ENCODE results near the gene TANGO2.

Gene TANGO2

GRCh38 chr22:20020533-20021195 lies at the start of gene TANGO2:
Gene TANGO2 (plus strand): TSS chr22:20021110. CDS start chr22:20036799, 15,689 bp downstream.
- DNase-seq, result peak; percentile 94 to 98
- TF ChIP-seq POLR2A (IDR thresholded peaks at IDR 0.05; ENCODE audit: low read length), result peak; percentile 92
- no peak for TF ChIP-seq GATA1 (IDR thresholded peaks at IDR 0.05; ENCODE audit: low read depth, low read length)

- TF ChIP-seq POLR2A (IDR thresholded peaks at IDR 0.05; ENCODE audit: low read length) (no peak), GATA1 (IDR thresholded peaks at IDR 0.05; ENCODE audit: low read depth, low read length) (no peak)
- DNase-seq, result no peak
Measured at GRCh38 chr22:19971276-19972124, 49.4 kb upstream of the TANGO2 start.

- no peak for DNase-seq
- TF ChIP-seq POLR2A (IDR thresholded peaks at IDR 0.05; ENCODE audit: low read length) (no peak), GATA1 (IDR thresholded peaks at IDR 0.05; ENCODE audit: low read depth, low read length) (no peak)
Measured at GRCh38 chr22:19972251-19972650, 48.7 kb upstream of the TANGO2 start.

- DNase-seq, result no peak
- TF ChIP-seq GATA1 (IDR thresholded peaks at IDR 0.05; ENCODE audit: low read depth, low read length) (no peak), POLR2A (IDR thresholded peaks at IDR 0.05; ENCODE audit: low read length) (no peak)
Measured at GRCh38 chr22:19972652-19973550, 48.0 kb upstream of the TANGO2 start.

- TF ChIP-seq GATA1 (IDR thresholded peaks at IDR 0.05; ENCODE audit: low read depth, low read length) (no peak), POLR2A (IDR thresholded peaks at IDR 0.05; ENCODE audit: low read length) (no peak)
- no peak for DNase-seq
Measured at GRCh38 chr22:19973551-19974267, 47.2 kb upstream of the TANGO2 start.

GRCh38 chr22:19974268-19974861 lies 46.5 kb upstream of the TANGO2 start:
- TF ChIP-seq GATA1 (IDR thresholded peaks at IDR 0.05; ENCODE audit: low read depth, low read length), result no peak
- TF ChIP-seq POLR2A (IDR thresholded peaks at IDR 0.05; ENCODE audit: low read length), result no peak
- DNase-seq, result peak; percentile 65 to 71

- no peak for DNase-seq
- TF ChIP-seq POLR2A (IDR thresholded peaks at IDR 0.05; ENCODE audit: low read length), result no peak
- no peak for TF ChIP-seq GATA1 (IDR thresholded peaks at IDR 0.05; ENCODE audit: low read depth, low read length)
Measured at GRCh38 chr22:19974935-19975706, 45.8 kb upstream of the TANGO2 start.

- TF ChIP-seq GATA1 (IDR thresholded peaks at IDR 0.05; ENCODE audit: low read depth, low read length) (no peak), POLR2A (IDR thresholded peaks at IDR 0.05; ENCODE audit: low read length) (no peak)
- DNase-seq, result no peak
Measured at GRCh38 chr22:19975707-19976035, 45.2 kb upstream of the TANGO2 start.

GRCh38 chr22:19976671-19977070 lies 44.2 kb upstream of the TANGO2 start:
- TF ChIP-seq POLR2A (IDR thresholded peaks at IDR 0.05; ENCODE audit: low read length) (no peak), GATA1 (IDR thresholded peaks at IDR 0.05; ENCODE audit: low read depth, low read length) (no peak)
- no peak for DNase-seq

GRCh38 chr22:19977296-19978243 lies 43.3 kb upstream of the TANGO2 start:
- no peak for TF ChIP-seq GATA1 (IDR thresholded peaks at IDR 0.05; ENCODE audit: low read depth, low read length)
- TF ChIP-seq POLR2A (IDR thresholded peaks at IDR 0.05; ENCODE audit: low read length), result no peak
- DNase-seq, result no peak

- no peak for DNase-seq
- no peak for TF ChIP-seq POLR2A (IDR thresholded peaks at IDR 0.05; ENCODE audit: low read length)
- TF ChIP-seq GATA1 (IDR thresholded peaks at IDR 0.05; ENCODE audit: low read depth, low read length), result no peak
Measured at GRCh38 chr22:19978748-19979147, 42.2 kb upstream of the TANGO2 start.
